ENCODE data around the gene UBE3A. TPM values are rescaled to one million over a fixed set of nuclear protein-coding genes. Genes with fewer than 3 reads are reported as not detected.
A peak's percentile ranks its signal among the peaks of the same experiment; 100 is the strongest.
"Not testable (repeated sequence)": the region's sequence is repeated elsewhere in the genome, so short reads cannot be mapped to it uniquely, and the experiment has no call there.

The UBE3A gene
- total RNA-seq, 1 donor from 2014 or later = 117 TPM

GRCh38 chr15:25409731-25410130 is 29.1 kb downstream of the UBE3A start:
- DNase-seq (ENCODE audit: low spot score); intact Hi-C loops (cut with DNase I); ATAC-seq: not testable (repeated sequence)

- intact Hi-C loops (cut with DNase I) = no loop called here
- no peak for ATAC-seq
Measured at GRCh38 chr15:25408929-25409328, 29.9 kb downstream of the UBE3A start.

GRCh38 chr15:25408428-25408827 is 30.4 kb downstream of the UBE3A start:
- intact Hi-C loops (cut with DNase I) = no loop called here
- ATAC-seq = no peak
- DNase-seq (ENCODE audit: low spot score) = no peak

More at GRCh38 chr15:25408929-25409328, 29.9 kb downstream of the UBE3A start:
- no peak for DNase-seq (ENCODE audit: low spot score)

GRCh38 chr15:25407950-25408349 is 30.9 kb downstream of the UBE3A start:
- DNase-seq (ENCODE audit: low spot score) = no peak
- intact Hi-C loops (cut with DNase I) = no loop called here
- ATAC-seq = no peak

GRCh38 chr15:25406846-25407245 is 32.0 kb downstream of the UBE3A start:
- DNase-seq (ENCODE audit: low spot score) (no peak), ATAC-seq (no peak)
- intact Hi-C loops (cut with DNase I) = no loop called here

GRCh38 chr15:25406261-25406660 is 32.6 kb downstream of the UBE3A start:
- intact Hi-C loops (cut with DNase I) = no loop called here

GRCh38 chr15:25403771-25404170 is 35.1 kb downstream of the UBE3A start:
- no peak for ATAC-seq

More at GRCh38 chr15:25406261-25406660, 32.6 kb downstream of the UBE3A start:
- ATAC-seq (no peak), DNase-seq (ENCODE audit: low spot score) (no peak)

GRCh38 chr15:25402342-25402741 is 36.5 kb downstream of the UBE3A start:
- intact Hi-C loops (cut with DNase I) = no loop called here
- ATAC-seq (no peak), DNase-seq (ENCODE audit: low spot score) (no peak)

More at GRCh38 chr15:25403771-25404170, 35.1 kb downstream of the UBE3A start:
- no peak for DNase-seq (ENCODE audit: low spot score)
- intact Hi-C loops (cut with DNase I) = no loop called here

GRCh38 chr15:25401501-25401900 is 37.3 kb downstream of the UBE3A start:
- intact Hi-C loops (cut with DNase I) = no loop called here
- ATAC-seq (no peak), DNase-seq (ENCODE audit: low spot score) (no peak)

GRCh38 chr15:25397100-25397499 is 41.7 kb downstream of the UBE3A start:
- intact Hi-C loops (cut with DNase I) = no loop called here
- ATAC-seq = no peak
- no peak for DNase-seq (ENCODE audit: low spot score)

- ATAC-seq (no peak), DNase-seq (ENCODE audit: low spot score) (no peak)
- intact Hi-C loops (cut with DNase I) = no loop called here
Measured at GRCh38 chr15:25394898-25395297, 43.9 kb downstream of the UBE3A start.

- DNase-seq (ENCODE audit: low spot score) (no peak), ATAC-seq (no peak)
- intact Hi-C loops (cut with DNase I) = no loop called here
Measured at GRCh38 chr15:25392806-25393205, 46.0 kb downstream of the UBE3A start.

GRCh38 chr15:25391971-25392721 is 46.7 kb downstream of the UBE3A start:
- ATAC-seq (peak; percentile 96), DNase-seq (ENCODE audit: low spot score) (no peak)
- intact Hi-C loops (cut with DNase I) = no loop called here

GRCh38 chr15:25385986-25386385 is 52.8 kb downstream of the UBE3A start:
- ATAC-seq (no peak), DNase-seq (ENCODE audit: low spot score) (no peak)
- intact Hi-C loops (cut with DNase I) = no loop called here

GRCh38 chr15:25381579-25381978 is 57.2 kb downstream of the UBE3A start:
- DNase-seq (ENCODE audit: low spot score) = no peak
- ATAC-seq = no peak
- intact Hi-C loops (cut with DNase I) = no loop called here

- ATAC-seq = no peak
- no peak for DNase-seq (ENCODE audit: low spot score)
- intact Hi-C loops (cut with DNase I) = no loop called here
Measured at GRCh38 chr15:25378501-25378901, 60.3 kb downstream of the UBE3A start.

GRCh38 chr15:25375557-25375956 is 63.3 kb downstream of the UBE3A start:
- no peak for ATAC-seq
- intact Hi-C loops (cut with DNase I) = no loop called here
- no peak for DNase-seq (ENCODE audit: low spot score)

GRCh38 chr15:25374143-25374542 is 64.7 kb downstream of the UBE3A start:
- ATAC-seq = no peak
- no peak for DNase-seq (ENCODE audit: low spot score)
- intact Hi-C loops (cut with DNase I) = no loop called here

- no peak for ATAC-seq
Measured at GRCh38 chr15:25372298-25372697, 66.5 kb downstream of the UBE3A start.

GRCh38 chr15:25368850-25369249 is 70.0 kb downstream of the UBE3A start:
- intact Hi-C loops (cut with DNase I) = no loop called here
- ATAC-seq = no peak
- DNase-seq (ENCODE audit: low spot score) = no peak

More at GRCh38 chr15:25372298-25372697, 66.5 kb downstream of the UBE3A start:
- DNase-seq (ENCODE audit: low spot score) = no peak
- intact Hi-C loops (cut with DNase I) = no loop called here

GRCh38 chr15:25366058-25366457 is 72.8 kb downstream of the UBE3A start:
- DNase-seq (ENCODE audit: low spot score) (no peak), ATAC-seq (no peak)
- intact Hi-C loops (cut with DNase I) = no loop called here
